Jurkat, Clone E6-1 (cell line): ENCODE results near the gene OR10A5.
"Not testable (repeated sequence)": the region's sequence is repeated elsewhere in the genome, so short reads cannot be mapped to it uniquely, and the experiment has no call there.

Source experiments
- DNase-seq: peaks from one replicate; pipeline ENCODE4 v3.0.0-alpha.2; 2011; ENCODE audit warnings: low read depth, low spot score
- H3K4me3 ChIP-seq: 2 replicates; pipeline ENCODE4 v1.5.1; 2011; ENCODE audit warnings: mild to moderate bottlenecking, low read length, control low read depth, moderate library complexity

OR10A5 gene

DNA sequence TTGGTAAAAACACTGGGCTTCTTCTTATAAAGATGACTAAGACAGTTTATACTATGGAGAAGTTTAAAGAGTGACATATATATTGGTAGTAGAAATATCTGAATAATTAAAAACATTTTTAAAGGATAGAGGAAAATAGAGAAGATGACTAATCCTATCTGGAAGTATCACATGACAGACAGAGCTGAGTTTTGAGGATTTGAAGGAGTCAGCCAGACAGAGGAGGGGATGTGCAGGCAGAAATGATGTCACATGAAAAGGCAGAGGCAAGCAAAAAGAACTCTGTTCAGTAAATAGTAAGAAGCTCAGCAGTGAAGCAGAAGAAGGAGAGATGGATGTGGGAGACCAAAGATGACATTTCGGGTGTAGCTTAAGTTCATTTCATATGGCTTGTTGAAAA is 19.0 kb downstream of the OR10A5 start:
- no peak overlapping the region for H3K4me3 ChIP-seq
- DNase-seq: no peak

DNA sequence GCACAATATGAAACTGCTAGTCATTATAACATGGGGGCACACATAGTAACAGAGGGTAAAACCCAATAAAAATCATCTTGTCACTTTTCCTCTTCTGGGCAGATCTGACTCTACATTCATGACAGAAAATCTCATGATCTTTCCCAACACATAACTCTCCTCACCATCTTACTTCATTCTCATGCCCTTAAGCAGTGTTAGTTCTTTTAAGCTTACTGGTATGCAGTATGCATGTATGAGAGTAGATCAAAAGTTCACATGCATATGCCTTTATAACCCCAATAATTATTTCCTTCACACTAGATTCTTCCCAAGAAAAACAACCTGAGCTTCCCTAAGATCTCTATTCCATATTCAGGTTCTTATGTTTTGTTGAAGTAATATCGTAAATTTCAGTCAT is 25.8 kb downstream of the OR10A5 start:
- no peak overlapping the region for H3K4me3 ChIP-seq

DNA sequence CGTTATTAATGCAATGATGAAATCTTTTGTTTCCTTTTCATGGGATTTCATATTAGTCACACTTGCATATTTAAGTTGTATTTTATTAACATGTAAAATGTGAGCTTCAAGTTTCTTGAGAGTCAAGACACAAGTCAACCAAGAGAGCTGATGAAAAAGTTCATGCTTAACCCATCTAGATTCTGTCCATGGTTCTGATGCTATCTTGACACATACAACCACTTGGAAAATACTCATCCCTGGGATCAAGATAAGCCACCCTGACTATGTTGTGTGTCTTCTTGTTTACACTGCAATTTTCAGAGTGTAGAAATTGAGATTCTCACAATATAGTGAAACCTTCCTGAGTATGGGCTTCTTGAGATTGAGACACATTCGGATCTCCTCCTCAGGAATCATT is 30.3 kb downstream of the OR10A5 start:
- H3K4me3 ChIP-seq: no peak overlapping the region

More for the DNA sequence above, 25.8 kb downstream of the OR10A5 start:
- DNase-seq: no peak

DNA sequence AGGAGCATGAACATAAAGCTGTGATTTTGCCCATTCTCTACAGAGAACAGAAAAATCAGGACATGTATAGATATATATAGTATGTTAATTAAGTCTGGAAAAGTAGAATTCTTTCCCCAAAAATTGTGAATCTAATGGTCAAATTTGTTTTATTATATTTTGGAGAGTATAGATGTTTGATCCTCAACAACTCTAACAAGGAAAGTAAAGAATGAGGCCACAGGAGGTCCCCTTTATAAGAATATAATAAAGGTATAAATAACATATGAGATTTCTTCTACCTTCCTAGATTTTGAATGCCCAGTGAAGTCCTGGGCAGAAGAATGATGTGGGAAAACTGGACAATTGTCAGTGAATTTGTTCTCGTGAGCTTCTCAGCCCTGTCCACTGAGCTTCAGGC is 30.8 kb downstream of the OR10A5 start, which contains the start of gene OR10A4:
Gene OR10A4, plus strand, starts transcription at position 301 of the 400 bp plus-strand sequence. Its CDS starts 23 bp downstream, at position 324.
- H3K4me3 ChIP-seq: no peak within 1 kb of the TSS
- no peak for DNase-seq

More for the DNA sequence above, 30.3 kb downstream of the OR10A5 start:
- DNase-seq: no peak

DNA sequence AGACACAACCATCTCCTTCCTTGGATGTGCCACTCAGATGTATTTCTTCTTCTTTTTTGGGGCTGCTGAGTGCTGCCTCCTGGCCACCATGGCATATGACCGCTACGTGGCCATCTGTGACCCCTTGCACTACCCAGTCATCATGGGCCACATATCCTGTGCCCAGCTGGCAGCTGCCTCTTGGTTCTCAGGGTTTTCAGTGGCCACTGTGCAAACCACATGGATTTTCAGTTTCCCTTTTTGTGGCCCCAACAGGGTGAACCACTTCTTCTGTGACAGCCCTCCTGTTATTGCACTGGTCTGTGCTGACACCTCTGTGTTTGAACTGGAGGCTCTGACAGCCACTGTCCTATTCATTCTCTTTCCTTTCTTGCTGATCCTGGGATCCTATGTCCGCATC is 31.4 kb downstream of the OR10A5 start:
- no peak for DNase-seq
- H3K4me3 ChIP-seq: no peak overlapping the region

GRCh38 chr11:6882751-6883150 is 37.3 kb downstream of the OR10A5 start:
- H3K4me3 ChIP-seq: no peak overlapping the region

GRCh38 chr11:6887711-6888110 is 42.2 kb downstream of the OR10A5 start:
- not testable (repeated sequence) for H3K4me3 ChIP-seq, DNase-seq

More at GRCh38 chr11:6882751-6883150, 37.3 kb downstream of the OR10A5 start:
- DNase-seq: no peak

- DNase-seq: no peak
- no peak overlapping the region for H3K4me3 ChIP-seq
Observed at GRCh38 chr11:6888830-6889229, 43.3 kb downstream of the OR10A5 start.

GRCh38 chr11:6889835-6890234 is 44.4 kb downstream of the OR10A5 start:
- DNase-seq: no peak
- H3K4me3 ChIP-seq: no peak overlapping the region

DNA sequence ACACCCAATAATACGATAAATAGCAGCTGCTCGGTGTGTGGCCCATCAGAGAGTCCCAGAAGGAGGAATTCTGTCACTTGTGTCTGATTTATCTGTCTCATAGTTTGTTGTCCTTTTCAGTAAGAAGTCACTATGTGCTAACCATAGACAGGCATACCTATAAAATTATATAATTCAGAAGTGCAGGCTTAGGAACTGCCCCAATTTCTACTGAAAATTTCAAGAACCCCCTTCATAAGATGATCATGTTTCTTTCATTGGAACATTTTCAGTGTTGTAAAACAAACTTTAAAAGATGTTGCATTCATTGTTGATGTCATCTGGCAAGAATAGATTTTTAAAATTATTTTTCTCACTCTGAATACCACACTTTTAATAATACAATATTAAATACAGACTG is 46.9 kb downstream of the OR10A5 start, which contains the start of gene OR2D2:
Gene OR2D2, minus strand, starts transcription at position 101 of the 400 bp plus-strand sequence. Its CDS starts 0 bp downstream, at position 101.
- DNase-seq: no peak

DNA sequence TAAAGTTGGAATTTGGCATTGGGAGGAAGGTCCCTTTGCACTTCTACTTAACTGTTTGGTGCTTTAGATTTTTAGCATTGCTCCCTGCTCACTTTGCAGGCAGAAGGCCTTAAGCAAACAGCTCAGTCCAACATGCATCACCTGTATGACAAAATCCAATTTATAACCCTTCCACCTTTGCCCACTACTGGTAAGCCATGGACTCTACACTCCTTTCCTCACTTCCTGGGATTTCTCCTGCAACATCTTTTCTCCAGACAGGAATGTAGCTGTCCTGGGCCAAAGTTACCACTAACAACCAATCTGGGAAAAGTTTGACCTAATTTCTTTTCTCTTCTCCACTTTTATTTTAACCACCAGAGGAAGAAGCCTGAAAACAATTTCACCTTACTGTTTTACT is 48.6 kb downstream of the OR10A5 start:
- no peak for DNase-seq
- H3K4me3 ChIP-seq: no peak overlapping the region

More for the DNA sequence above, 46.9 kb downstream of the OR10A5 start, which contains the start of gene OR2D2:
- no peak within 1 kb of the TSS for H3K4me3 ChIP-seq

- H3K4me3 ChIP-seq: no peak overlapping the region
- DNase-seq: no peak
Observed at GRCh38 chr11:6895010-6895409, 49.5 kb downstream of the OR10A5 start.
